GM19455 (cell line): ENCODE measurements around the gene TUNAR.

Source experiments
- ATAC-seq: cut with Tn5 transposase; IDR thresholded peaks from one replicate; pipeline ENCODE4 v1.9.1; 2021; ENCODE audit not compliant: unreplicated experiment

TUNAR gene

GRCh38 chr14:95871531-95871930, 5.1 kb upstream of the TUNAR start:
- no peak for ATAC-seq

- ATAC-seq: no peak
Measured at GRCh38 chr14:95872777-95873176, 3.9 kb upstream of the TUNAR start.

GRCh38 chr14:95875831-95876760, 536 bp upstream of the TUNAR start:
- ATAC-seq: no peak

- ATAC-seq: no peak
Measured at GRCh38 chr14:95877633-95878032, 1.0 kb downstream of the TUNAR start.

GRCh38 chr14:95884377-95884776, 7.7 kb downstream of the TUNAR start:
- no peak for ATAC-seq

GRCh38 chr14:95885278-95885677, 8.6 kb downstream of the TUNAR start:
- ATAC-seq: no peak

- ATAC-seq: no peak
Measured at GRCh38 chr14:95885866-95886265, 9.2 kb downstream of the TUNAR start.

GRCh38 chr14:95886366-95887056, 9.9 kb downstream of the TUNAR start:
- no peak for ATAC-seq

GRCh38 chr14:95887351-95887750, 10.7 kb downstream of the TUNAR start:
- no peak for ATAC-seq

- no peak for ATAC-seq
Measured at GRCh38 chr14:95889236-95889979, 12.8 kb downstream of the TUNAR start.

GRCh38 chr14:95891742-95892141, 15.1 kb downstream of the TUNAR start:
- no peak for ATAC-seq

- ATAC-seq: no peak
Measured at GRCh38 chr14:95892142-95892541, 15.5 kb downstream of the TUNAR start.

GRCh38 chr14:95895720-95896119, 19.1 kb downstream of the TUNAR start:
- peak; percentile 62 for ATAC-seq

- ATAC-seq: no peak
Measured at GRCh38 chr14:95896498-95897135, 20.0 kb downstream of the TUNAR start.

GRCh38 chr14:95897280-95897679, 20.6 kb downstream of the TUNAR start:
- ATAC-seq: no peak

- no peak for ATAC-seq
Measured at GRCh38 chr14:95901054-95901453, 24.4 kb downstream of the TUNAR start.

- ATAC-seq: no peak
Measured at GRCh38 chr14:95902273-95902826, 25.7 kb downstream of the TUNAR start.

GRCh38 chr14:95903165-95903564, 26.5 kb downstream of the TUNAR start:
- no peak for ATAC-seq

GRCh38 chr14:95903616-95904107, 27.0 kb downstream of the TUNAR start:
- ATAC-seq: no peak

- no peak for ATAC-seq
Measured at GRCh38 chr14:95906591-95906990, 30.0 kb downstream of the TUNAR start.

- ATAC-seq: no peak
Measured at GRCh38 chr14:95910628-95911027, 34.0 kb downstream of the TUNAR start.
